NCI-H146 (cell line): Measurements from ENCODE around the gene SLC25A13.
A peak's percentile ranks its signal among the peaks of the same experiment; 100 is the strongest.

Experiments used
- DNase-seq: peaks from one replicate; lab custom pipeline; 2025; lab: John Stamatoyannopoulos, UW

The SLC25A13 gene

GRCh38 chr7:96203786-96204185 lies 118.1 kb downstream of the SLC25A13 start:
- DNase-seq = no peak

GRCh38 chr7:96202102-96202501 lies 119.8 kb downstream of the SLC25A13 start:
- no peak for DNase-seq

GRCh38 chr7:96200740-96201139 lies 121.2 kb downstream of the SLC25A13 start:
- no peak for DNase-seq

GRCh38 chr7:96199421-96199820 lies 122.5 kb downstream of the SLC25A13 start:
- no peak for DNase-seq

GRCh38 chr7:96198047-96198636 lies 123.8 kb downstream of the SLC25A13 start:
- DNase-seq = peak; percentile 61

GRCh38 chr7:96196676-96197075 lies 125.2 kb downstream of the SLC25A13 start:
- no peak for DNase-seq

GRCh38 chr7:96189129-96189820 lies 132.6 kb downstream of the SLC25A13 start:
- no peak for DNase-seq

- DNase-seq = no peak
Observed at GRCh38 chr7:96188591-96188991, 133.3 kb downstream of the SLC25A13 start.

- no peak for DNase-seq
Observed at GRCh38 chr7:96188174-96188581, 133.7 kb downstream of the SLC25A13 start.

- DNase-seq = no peak
Observed at GRCh38 chr7:96187735-96188134, 134.2 kb downstream of the SLC25A13 start.

GRCh38 chr7:96184783-96185182 lies 137.1 kb downstream of the SLC25A13 start:
- DNase-seq = no peak

- DNase-seq = no peak
Observed at GRCh38 chr7:96183163-96183670, 138.7 kb downstream of the SLC25A13 start.

- DNase-seq = no peak
Observed at GRCh38 chr7:96182424-96183158, 139.3 kb downstream of the SLC25A13 start.

GRCh38 chr7:96181174-96181573 lies 140.7 kb downstream of the SLC25A13 start:
- DNase-seq = no peak

GRCh38 chr7:96179837-96180236 lies 142.1 kb downstream of the SLC25A13 start:
- no peak for DNase-seq

GRCh38 chr7:96179341-96179740 lies 142.6 kb downstream of the SLC25A13 start:
- no peak for DNase-seq

GRCh38 chr7:96178581-96178980 lies 143.3 kb downstream of the SLC25A13 start:
- peak; percentile 38 for DNase-seq

- no peak for DNase-seq
Observed at GRCh38 chr7:96177353-96177752, 144.5 kb downstream of the SLC25A13 start.

GRCh38 chr7:96174812-96175211 lies 147.1 kb downstream of the SLC25A13 start:
- peak; percentile 92 for DNase-seq

- DNase-seq = no peak
Observed at GRCh38 chr7:96173781-96174180, 148.1 kb downstream of the SLC25A13 start.

GRCh38 chr7:96169439-96169838 lies 152.5 kb downstream of the SLC25A13 start:
- DNase-seq = no peak

- no peak for DNase-seq
Observed at GRCh38 chr7:96167424-96167823, 154.5 kb downstream of the SLC25A13 start.

GRCh38 chr7:96161897-96162296 lies 160.0 kb downstream of the SLC25A13 start:
- no peak for DNase-seq
